ENCODE data around the gene F12. TPM values are rescaled to one million over a fixed set of nuclear protein-coding genes. Genes with fewer than 3 reads are reported as not detected.

F12 gene
- total RNA-seq, 4 donors from 2014 or later = 0.42 to 2.6 (median 1.1) TPM; not detected in 1

GRCh38 chr5:177404641-177405179 lies 4.7 kb downstream of the F12 start:
- Histone ChIP-seq H3K4me3 (replicated peaks in 1 of 3) (peak overlapping the region in 1 of 3 donors; percentile 40), H3K4me1 (peaks cover 24 to 37% of the 10 kb centered on the region in 2 donors), H3K27me3 (peaks cover 17% of the 10 kb centered on the region), H3K27ac (no peak overlapping the region), H3K36me3 (no peaks in the 10 kb centered on the region), H3K9me3 (no peaks in the 10 kb centered on the region)
- intact Hi-C loops (cut with DNase I) = loop anchor here (5.0 kb wide), 1 partner anchor 48 kb away; no protein-coding TSS in a partner anchor
- no peak for DNase-seq
- no peak for TF ChIP-seq POLR2A (IDR thresholded peaks at IDR 0.05)
- 24 to 31% methylated on average over 14 of the region's 16 CpGs for WGBS, 2 donors

GRCh38 chr5:177403792-177404640 lies 5.3 kb downstream of the F12 start:
- H3K4me3 ChIP-seq (replicated peaks in 1 of 3) = peak overlapping the region in 2 of 3 donors; percentile 4 to 40
- peaks cover 24 to 37% of the 10 kb centered on the region in 2 donors for H3K4me1 ChIP-seq
- WGBS, 2 donors = 0 to 1% methylated on average over 16 to 32 of the region's 93 CpGs
- H3K36me3 ChIP-seq = no peaks in the 10 kb centered on the region
- H3K27me3 ChIP-seq = peaks cover 17% of the 10 kb centered on the region
- DNase-seq = peak; percentile 83 to 85
- intact Hi-C loops (cut with DNase I) = loop anchor here (5.0 kb wide), 1 partner anchor 48 kb away; no protein-coding TSS in a partner anchor
- no peaks in the 10 kb centered on the region for H3K9me3 ChIP-seq
- TF ChIP-seq CTCF (IDR thresholded peaks at IDR 0.05) = peak; percentile 49 to 78 (median 66)
- peak in 1 of 2 donors; percentile 18 for TF ChIP-seq POLR2A (IDR thresholded peaks at IDR 0.05)
- H3K27ac ChIP-seq = no peak overlapping the region

GRCh38 chr5:177403102-177403791 lies 6.1 kb downstream of the F12 start:
- intact Hi-C loops (cut with DNase I) = loop anchor here (5.0 kb wide), 1 partner anchor 49 kb away; no protein-coding TSS in a partner anchor
- Histone ChIP-seq H3K27me3 (peaks cover 17% of the 10 kb centered on the region), H3K4me1 (peaks cover 24 to 37% of the 10 kb centered on the region in 2 donors), H3K36me3 (no peaks in the 10 kb centered on the region), H3K9me3 (no peaks in the 10 kb centered on the region), H3K4me3 (replicated peaks in 1 of 3) (peak overlapping the region in 1 of 3 donors; percentile 40), H3K27ac (peak overlapping the region in 1 of 3 donors; percentile 1)
- no peak for DNase-seq
- WGBS, 2 donors = 4 to 5% methylated on average over 9 to 38 of the region's 61 CpGs
- TF ChIP-seq POLR2A (IDR thresholded peaks at IDR 0.05) (no peak), CTCF (IDR thresholded peaks at IDR 0.05) (no peak)

GRCh38 chr5:177402271-177403043 lies 6.9 kb downstream of the F12 start:
- peaks cover 17% of the 10 kb centered on the region for H3K27me3 ChIP-seq
- intact Hi-C loops (cut with DNase I) = loop anchor here (5.0 kb wide), 1 partner anchor 50 kb away; no protein-coding TSS in a partner anchor
- H3K9me3 ChIP-seq = no peaks in the 10 kb centered on the region
- H3K27ac ChIP-seq = peak overlapping the region in 1 of 3 donors; percentile 1
- TF ChIP-seq POLR2A (IDR thresholded peaks at IDR 0.05) = no peak
- TF ChIP-seq CTCF (IDR thresholded peaks at IDR 0.05) = peak in 4 of 6 experiments; percentile 47 to 53 (median 50)
- peaks cover 24 to 37% of the 10 kb centered on the region in 2 donors for H3K4me1 ChIP-seq
- DNase-seq = peak; percentile 90 to 92
- no peaks in the 10 kb centered on the region for H3K36me3 ChIP-seq
- 3 to 8% methylated on average over 19 to 30 of the region's 49 CpGs for WGBS, 2 donors
- H3K4me3 ChIP-seq (replicated peaks in 1 of 3) = peak overlapping the region in 1 of 3 donors; percentile 40
